ENCODE results near the gene ELF3. TPM values are rescaled to one million over a fixed set of nuclear protein-coding genes. Genes with fewer than 3 reads are reported as not detected.
"Not testable (repeated sequence)": the region's sequence is repeated elsewhere in the genome, so short reads cannot be mapped to it uniquely, and the experiment has no call there.

The ELF3 gene
- total RNA-seq, 1 donor from 2014 or later, result 2.0 TPM

DNA sequence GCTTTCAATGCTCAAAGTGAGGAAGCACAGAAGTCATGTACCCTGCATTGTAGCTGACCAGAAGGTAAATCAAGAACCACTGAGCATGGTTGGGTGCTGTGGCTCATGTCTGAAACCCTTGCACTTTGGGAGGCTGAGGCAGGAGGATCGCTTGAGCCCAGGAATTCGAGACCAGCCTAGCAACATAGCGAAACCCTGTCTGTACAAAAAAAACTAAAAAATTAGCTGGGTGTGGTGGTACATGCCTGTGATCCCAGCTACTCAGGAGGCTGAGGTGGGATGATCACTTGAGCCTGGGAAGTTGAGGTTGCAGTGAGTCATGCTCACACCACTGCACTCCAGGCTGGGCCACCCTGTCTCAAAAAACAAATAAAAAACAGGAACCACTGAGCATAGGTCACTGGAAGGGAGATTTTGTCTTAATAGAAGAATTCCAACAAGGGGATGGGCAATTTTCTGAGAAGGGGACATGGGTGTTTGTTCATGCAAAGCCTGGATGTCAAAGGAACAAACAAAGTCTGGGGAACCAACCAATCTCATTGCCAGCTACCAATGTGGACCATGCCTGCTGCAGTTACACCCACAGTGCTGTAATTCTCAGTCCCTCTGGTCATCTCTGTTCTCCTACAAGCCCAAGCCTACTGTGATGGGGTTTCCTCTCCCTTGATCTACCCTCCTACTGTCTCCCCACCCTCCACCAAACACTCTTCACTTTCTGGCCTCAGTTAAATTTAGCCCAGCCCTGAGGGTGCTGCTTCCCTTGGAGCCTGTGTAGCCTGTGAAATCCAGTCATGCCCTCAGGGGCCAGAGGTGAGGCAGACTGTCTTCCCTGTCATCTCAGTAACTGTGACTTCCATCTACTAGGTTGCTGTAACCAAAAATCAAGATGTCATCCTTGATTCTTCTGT lies 47.9 kb downstream of the ELF3 start:
- DNase-seq (ENCODE audit: low spot score), result no peak
- intact Hi-C loops (cut with DNase I), result loop anchor here (5.0 kb wide), 1 partner anchor 49 kb away; no protein-coding TSS in a partner anchor

DNA sequence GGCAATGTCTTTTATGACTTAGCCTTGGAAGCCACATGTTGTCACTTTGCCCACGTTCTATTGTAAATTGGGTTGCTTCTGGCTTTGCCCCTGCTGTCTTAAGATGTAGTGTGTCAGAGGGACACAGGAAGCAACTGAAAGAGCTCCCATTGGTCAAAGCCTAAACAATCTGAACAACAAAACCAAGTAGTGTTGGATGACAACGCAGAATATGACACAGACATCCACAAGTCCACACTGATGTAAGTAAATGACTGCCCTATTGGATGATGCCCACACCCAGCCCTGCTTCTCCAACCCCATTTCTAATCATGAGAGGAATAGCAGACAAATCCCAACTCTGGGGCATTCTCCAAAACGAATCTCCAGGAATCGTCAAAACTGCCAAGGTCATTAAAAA lies 50.7 kb downstream of the ELF3 start:
- intact Hi-C loops (cut with DNase I), result no loop called here
- DNase-seq (ENCODE audit: low spot score), result no peak

DNA sequence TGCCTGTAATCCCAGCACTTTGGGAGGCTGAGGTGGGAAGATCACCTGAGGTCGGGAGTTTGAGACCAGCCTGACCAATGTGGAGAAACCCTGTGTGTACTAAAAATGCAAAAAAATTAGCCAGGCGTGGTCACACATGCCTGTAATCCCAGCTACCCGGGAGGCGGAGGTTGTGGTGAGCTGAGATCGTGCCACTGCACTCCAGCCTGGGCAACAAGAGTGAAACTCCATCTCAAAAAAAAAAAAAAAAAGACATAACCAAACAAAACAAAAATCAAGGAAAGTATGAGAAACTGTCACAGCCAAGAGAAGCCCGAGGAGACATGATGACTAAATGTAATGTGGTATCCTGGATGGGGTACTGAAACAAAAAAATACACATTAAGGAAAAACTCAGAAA lies 51.4 kb downstream of the ELF3 start:
- DNase-seq (ENCODE audit: low spot score); intact Hi-C loops (cut with DNase I): not testable (repeated sequence)

DNA sequence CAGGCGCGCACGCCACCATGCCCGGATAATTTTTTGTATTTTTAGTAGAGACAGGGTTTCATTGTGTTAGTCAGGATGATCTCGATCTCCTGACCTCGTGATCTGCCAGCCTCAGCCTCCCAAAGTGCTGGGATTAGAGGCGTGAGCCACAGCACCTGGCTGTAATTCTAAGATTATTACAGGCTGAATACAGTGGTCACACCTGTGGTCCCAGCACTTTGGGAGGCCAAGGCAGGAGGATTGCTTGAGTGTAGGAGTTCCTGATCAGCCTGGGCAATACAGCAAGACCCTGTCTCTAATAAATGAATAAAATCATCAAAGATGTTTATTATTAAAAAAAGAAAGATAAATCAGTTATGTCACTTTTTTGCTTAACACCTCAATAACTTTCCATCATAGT lies 52.2 kb downstream of the ELF3 start:
- intact Hi-C loops (cut with DNase I); DNase-seq (ENCODE audit: low spot score): not testable (repeated sequence)

DNA sequence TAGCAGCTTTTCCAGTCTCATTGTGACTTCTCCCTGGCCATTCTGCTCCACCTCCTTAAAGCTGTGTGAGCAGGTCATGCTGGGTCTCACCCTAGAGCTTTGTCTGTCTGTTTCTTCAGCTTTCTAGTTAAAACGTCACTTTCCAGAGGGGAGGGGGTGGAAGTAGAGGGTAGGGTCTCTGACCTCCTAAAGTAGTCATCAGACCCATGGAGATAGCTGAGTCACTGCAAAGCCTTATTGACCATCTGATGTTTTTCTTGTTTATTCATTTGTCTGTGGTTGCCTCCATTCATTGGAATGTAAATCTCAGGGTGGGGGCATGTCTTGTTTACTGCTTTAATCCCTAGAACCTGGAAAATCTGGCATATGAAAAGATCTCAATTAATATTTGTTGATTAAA lies 52.7 kb downstream of the ELF3 start:
- intact Hi-C loops (cut with DNase I), result no loop called here
- DNase-seq (ENCODE audit: low spot score), result no peak

DNA sequence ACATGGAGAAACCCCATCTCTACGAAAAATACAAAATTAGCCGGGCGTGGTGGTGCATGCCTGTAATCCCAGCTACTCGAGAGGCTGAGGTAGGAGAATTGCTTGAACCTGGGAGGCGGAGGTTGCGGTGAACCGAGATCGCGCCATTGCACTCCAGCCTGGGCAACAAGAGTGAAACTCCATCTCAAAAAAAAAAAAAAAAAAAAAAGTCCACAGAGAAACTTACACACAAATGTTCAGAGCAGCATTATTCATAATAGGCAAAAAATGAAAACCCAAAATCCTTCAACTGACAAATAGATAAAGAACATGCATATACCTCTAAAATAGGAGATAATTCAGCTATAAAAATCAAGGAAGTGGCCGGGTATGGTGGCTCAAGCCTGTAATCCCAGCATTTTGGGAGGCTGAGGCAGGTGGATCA lies 54.5 kb downstream of the ELF3 start:
- intact Hi-C loops (cut with DNase I); DNase-seq (ENCODE audit: low spot score): not testable (repeated sequence)

Small RNAs within 50 kb of the gene (microRNA-seq; reads per million reads assigned to microRNA genes)
- gene MIR6740, result not detected

Other genes with a start within 250 kb of the ELF3 start
- 24.7 TPM for gene IPO9, start 181.4 kb upstream of the ELF3 start, total RNA-seq
- gene SHISA4, start 121.7 kb upstream of the ELF3 start, total RNA-seq, result 123 TPM
- 9.6 TPM for gene LMOD1, start 64.0 kb upstream of the ELF3 start, total RNA-seq
- gene TIMM17A, start 55.1 kb upstream of the ELF3 start, total RNA-seq, result 79.1 TPM
- 17.4 TPM for gene RNPEP, start 27.9 kb upstream of the ELF3 start, total RNA-seq
- not detected for gene GPR37L1, start 112.3 kb downstream of the ELF3 start, total RNA-seq
- gene ARL8A, start 134.2 kb downstream of the ELF3 start, total RNA-seq, result 74.5 TPM
- 1.2 TPM for gene PTPN7, start 150.0 kb downstream of the ELF3 start, total RNA-seq
- gene LGR6, start 183.2 kb downstream of the ELF3 start, total RNA-seq, result 0.86 TPM